KMS-11 (cell line): Measurements from ENCODE around the gene POLR1E.

Experiments
- H2AFZ ChIP-seq: fragments of 200-600 bp; sonication (generic); 2 replicates; pipeline ENCODE4 v1.6.1; 2016; ENCODE audit warnings: antibody characterized with exemption, mixed run types, low read depth
- H3K27ac ChIP-seq: fragments of 200-600 bp; sonication (generic); 2 replicates; pipeline ENCODE4 v1.6.1; 2016; ENCODE audit warnings: mild to moderate bottlenecking, mixed run types
- H3K27me3 ChIP-seq: fragments of 200-600 bp; sonication (generic); 2 replicates; pipeline ENCODE4 v1.6.1; 2017; ENCODE audit warnings: mild to moderate bottlenecking, low read depth, mixed run types, moderate library complexity; ENCODE audit not compliant: insufficient read depth
- H3K36me3 ChIP-seq: fragments of 200-600 bp; sonication (generic); 2 replicates; pipeline ENCODE4 v1.6.1; 2017; ENCODE audit warnings: mild to moderate bottlenecking, mixed run types; ENCODE audit not compliant: insufficient read depth
- H3K4me1 ChIP-seq: fragments of 200-600 bp; sonication (generic); 2 replicates; pipeline ENCODE4 v1.6.1; 2016; ENCODE audit warnings: mild to moderate bottlenecking, low read depth, mixed run types; ENCODE audit not compliant: poor library complexity, severe bottlenecking
- H3K4me2 ChIP-seq: fragments of 200-600 bp; sonication (generic); 2 replicates; pipeline ENCODE4 v1.7.0; 2016; ENCODE audit warnings: mild to moderate bottlenecking, mixed run types
- H3K4me3 ChIP-seq: fragments of 200-600 bp; sonication (generic); IDR thresholded peaks from 2 replicates; pipeline ENCODE4 v1.6.1; 2017; ENCODE audit warnings: low read depth, low read length, mixed read lengths; ENCODE audit not compliant: insufficient read depth
- H3K79me2 ChIP-seq: fragments of 200-600 bp; sonication (generic); 2 replicates; pipeline ENCODE4 v1.6.1; 2016; ENCODE audit warnings: low read depth, mixed run types; ENCODE audit not compliant: insufficient read depth
- H3K9ac ChIP-seq: fragments of 200-600 bp; sonication (generic); 2 replicates; pipeline ENCODE4 v1.6.1; 2016; ENCODE audit warnings: mild to moderate bottlenecking, mixed run types
- H4K20me1 ChIP-seq: fragments of 200-600 bp; sonication (generic); 2 replicates; pipeline ENCODE4 v1.6.1; 2016; ENCODE audit warnings: mild to moderate bottlenecking, mixed run types; ENCODE audit not compliant: insufficient read depth
- CTCF ChIP-seq: fragments of 200-600 bp; sonication (generic); conservative IDR thresholded peaks from 2 replicates; pipeline ENCODE4 v1.6.1; 2017; ENCODE audit warnings: low read depth, mild to moderate bottlenecking, antibody characterized with exemption, low read length, moderate library complexity, mixed read lengths

The POLR1E gene

GRCh38 chr9:37543468-37543867 is 57.7 kb downstream of the POLR1E start:
- Histone ChIP-seq H3K79me2 (no peaks in the 10 kb centered on the region), H2AFZ (no peak overlapping the region), H3K4me1 (peaks cover 9% of the 10 kb centered on the region), H4K20me1 (no peaks in the 10 kb centered on the region), H3K4me3 (no peak overlapping the region), H3K36me3 (no peaks in the 10 kb centered on the region), H3K27me3 (no peaks in the 10 kb centered on the region), H3K27ac (no peak overlapping the region), H3K4me2 (no peak overlapping the region), H3K9ac (no peak overlapping the region)
- no peak for TF ChIP-seq CTCF

- Histone ChIP-seq H3K36me3 (no peaks in the 10 kb centered on the region), H3K27ac (no peak overlapping the region), H3K79me2 (no peaks in the 10 kb centered on the region), H4K20me1 (no peaks in the 10 kb centered on the region), H3K9ac (no peak overlapping the region), H2AFZ (no peak overlapping the region), H3K27me3 (no peaks in the 10 kb centered on the region), H3K4me3 (no peak overlapping the region), H3K4me1 (peaks cover 28% of the 10 kb centered on the region), H3K4me2 (no peak overlapping the region)
- no peak for TF ChIP-seq CTCF
Observed at GRCh38 chr9:37547328-37547878, 61.7 kb downstream of the POLR1E start.

- Histone ChIP-seq H3K4me3 (no peak overlapping the region), H3K27me3 (no peaks in the 10 kb centered on the region), H3K36me3 (no peaks in the 10 kb centered on the region), H3K79me2 (no peaks in the 10 kb centered on the region), H3K4me1 (peaks cover 19% of the 10 kb centered on the region), H2AFZ (peak overlapping the region; percentile 8; the same call in 1 of the 2 replicates), H3K4me2 (peak overlapping the region; percentile 44; the same call in 1 of the 2 replicates), H4K20me1 (no peaks in the 10 kb centered on the region), H3K27ac (peak overlapping the region; percentile 70), H3K9ac (peak overlapping the region; percentile 17; the same call in 1 of the 2 replicates)
- TF ChIP-seq CTCF, result no peak
Observed at GRCh38 chr9:37549527-37549926, 63.8 kb downstream of the POLR1E start.

- no peak overlapping the region for H3K4me3 ChIP-seq
Observed at GRCh38 chr9:37550781-37551180, 65.0 kb downstream of the POLR1E start.

More at GRCh38 chr9:37550781-37551180, 65.0 kb downstream of the POLR1E start:
- no peak overlapping the region for H2AFZ ChIP-seq
- no peaks in the 10 kb centered on the region for H3K79me2 ChIP-seq
- H3K36me3 ChIP-seq, result no peaks in the 10 kb centered on the region
- H3K4me2 ChIP-seq, result no peak overlapping the region
- H3K27me3 ChIP-seq, result no peaks in the 10 kb centered on the region
- H4K20me1 ChIP-seq, result no peaks in the 10 kb centered on the region
- H3K27ac ChIP-seq, result no peak overlapping the region
- TF ChIP-seq CTCF, result no peak
- H3K9ac ChIP-seq, result no peak overlapping the region
- peaks cover 19% of the 10 kb centered on the region for H3K4me1 ChIP-seq
